Rectal smooth muscle tissue (tissue), 1 donor: ENCODE measurements around the gene DGKG.

Experiments used
- H3K27ac ChIP-seq: one replicate; pipeline ENCODE4 v1.7.0; 2013; ENCODE audit warnings: low read depth, low read length, inconsistent platforms
- H3K27me3 ChIP-seq: one replicate; pipeline ENCODE4 v1.7.0; 2013; ENCODE audit warnings: low read length; ENCODE audit not compliant: control insufficient read depth, insufficient read depth
- H3K36me3 ChIP-seq: one replicate; pipeline ENCODE4 v1.7.0; 2013; ENCODE audit warnings: low read length; ENCODE audit not compliant: control insufficient read depth, insufficient read depth
- H3K4me1 ChIP-seq: one replicate; pipeline ENCODE4 v1.7.0; 2013; ENCODE audit warnings: low read length; ENCODE audit not compliant: control insufficient read depth, insufficient read depth
- H3K4me3 ChIP-seq: one replicate; pipeline ENCODE4 v1.7.0; 2013; ENCODE audit warnings: low read length
- H3K9ac ChIP-seq: one replicate; pipeline ENCODE4 v1.7.0; 2013; ENCODE audit warnings: low read length

Gene DGKG

DNA sequence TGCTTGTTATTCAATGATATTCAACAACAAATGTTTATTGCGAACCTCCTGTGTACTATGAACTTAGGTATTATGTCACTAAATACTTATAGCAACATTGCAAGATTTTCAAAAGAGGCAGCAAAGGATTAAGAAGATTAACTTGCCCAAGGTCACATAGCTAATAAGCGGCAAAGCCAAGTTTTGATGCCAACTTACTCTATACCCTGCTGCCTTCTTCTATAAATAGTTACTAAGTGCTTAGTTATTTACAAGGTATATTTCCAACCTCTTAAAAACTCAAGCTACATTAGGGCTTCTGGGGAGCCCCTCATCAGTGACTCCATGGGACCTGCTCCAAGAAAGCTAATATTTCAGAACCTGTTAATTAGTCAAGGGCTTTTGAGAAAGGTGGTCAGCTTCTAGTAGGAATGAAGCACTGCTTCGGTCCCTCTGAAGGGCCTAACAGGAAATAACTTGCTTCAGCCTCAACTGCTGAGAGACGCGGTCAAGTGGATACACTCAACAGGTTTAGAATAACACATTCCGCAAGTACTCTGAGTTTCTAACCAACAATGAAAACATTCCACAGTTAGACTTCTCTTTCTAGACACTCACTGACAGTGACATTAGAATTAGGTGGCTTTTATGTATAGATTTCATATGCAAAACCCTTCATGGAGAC, 125.5 kb downstream of the DGKG start:
- Histone ChIP-seq H3K4me3 (no peak overlapping the region), H3K36me3 (no peaks in the 10 kb centered on the region), H3K4me1 (no peaks in the 10 kb centered on the region), H3K27me3 (peaks cover 2% of the 10 kb centered on the region), H3K27ac (no peak overlapping the region), H3K9ac (no peak overlapping the region)

DNA sequence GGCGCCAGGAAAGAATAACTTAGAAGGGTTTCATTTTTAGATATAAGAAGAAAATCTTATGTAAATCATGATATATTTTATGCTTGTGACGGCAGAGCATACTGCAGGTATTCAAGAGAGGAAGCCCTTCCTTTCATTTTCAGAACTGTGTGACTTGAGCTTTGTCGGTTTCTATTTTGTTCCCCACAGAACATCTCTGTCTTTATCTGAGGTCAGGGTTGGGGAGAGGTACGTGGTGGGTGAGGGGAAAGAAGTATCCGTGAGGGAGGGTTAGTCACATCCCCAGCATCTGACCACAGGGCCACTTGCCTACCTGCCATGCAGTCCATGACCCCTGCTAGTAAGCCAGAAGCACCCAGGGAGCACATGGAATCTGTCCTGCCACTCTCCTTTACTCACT, 126.5 kb downstream of the DGKG start:
- Histone ChIP-seq H3K36me3 (no peaks in the 10 kb centered on the region), H3K4me3 (no peak overlapping the region), H3K27ac (no peak overlapping the region), H3K4me1 (no peaks in the 10 kb centered on the region), H3K9ac (no peak overlapping the region), H3K27me3 (peaks cover 2% of the 10 kb centered on the region)

DNA sequence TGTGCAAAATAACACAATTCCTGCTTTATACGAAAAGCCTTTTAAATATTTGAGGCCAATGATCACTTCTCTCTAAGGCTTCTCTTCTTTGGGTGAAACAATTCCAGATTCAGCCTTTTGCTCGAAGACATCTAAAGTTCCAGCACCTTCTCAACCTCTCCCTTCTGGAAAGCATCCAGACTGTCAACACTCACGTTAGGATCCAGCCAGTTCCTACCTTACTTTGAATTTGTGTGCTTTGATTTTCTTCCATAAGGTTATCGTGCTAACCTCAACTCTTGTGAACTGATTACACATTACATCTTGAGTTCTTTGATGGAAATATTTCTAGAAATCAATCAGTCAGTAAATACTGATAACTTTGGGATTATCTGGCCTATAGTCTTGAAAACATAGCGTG, 127.9 kb downstream of the DGKG start:
- Histone ChIP-seq H3K4me3 (no peak overlapping the region), H3K9ac (no peak overlapping the region), H3K4me1 (no peaks in the 10 kb centered on the region), H3K27me3 (peaks cover 2% of the 10 kb centered on the region), H3K27ac (no peak overlapping the region), H3K36me3 (no peaks in the 10 kb centered on the region)

DNA sequence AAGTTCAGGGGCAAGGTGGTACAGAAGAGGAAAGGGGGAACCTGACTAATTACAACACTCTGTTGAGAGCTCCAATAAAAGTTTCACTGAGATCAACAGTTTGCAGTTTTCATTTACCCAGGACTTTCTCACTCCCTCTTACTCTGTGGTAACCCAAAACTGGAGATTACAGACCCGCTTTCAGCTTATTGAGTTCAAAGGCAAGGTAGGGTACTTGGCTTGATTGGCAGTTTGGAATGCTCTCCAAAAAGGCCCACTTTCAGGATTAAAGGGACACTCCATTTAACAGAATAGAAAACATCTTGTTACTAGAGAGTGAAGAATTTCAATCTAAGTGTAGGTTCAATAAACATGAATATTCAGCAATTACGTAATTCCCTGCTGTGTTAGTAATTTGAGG, 135.6 kb downstream of the DGKG start:
- H3K27me3 ChIP-seq: no peaks in the 10 kb centered on the region
- H3K4me1 ChIP-seq: no peaks in the 10 kb centered on the region
- H3K4me3 ChIP-seq: no peak overlapping the region
- no peak overlapping the region for H3K9ac ChIP-seq
- H3K27ac ChIP-seq: no peak overlapping the region
- no peaks in the 10 kb centered on the region for H3K36me3 ChIP-seq

DNA sequence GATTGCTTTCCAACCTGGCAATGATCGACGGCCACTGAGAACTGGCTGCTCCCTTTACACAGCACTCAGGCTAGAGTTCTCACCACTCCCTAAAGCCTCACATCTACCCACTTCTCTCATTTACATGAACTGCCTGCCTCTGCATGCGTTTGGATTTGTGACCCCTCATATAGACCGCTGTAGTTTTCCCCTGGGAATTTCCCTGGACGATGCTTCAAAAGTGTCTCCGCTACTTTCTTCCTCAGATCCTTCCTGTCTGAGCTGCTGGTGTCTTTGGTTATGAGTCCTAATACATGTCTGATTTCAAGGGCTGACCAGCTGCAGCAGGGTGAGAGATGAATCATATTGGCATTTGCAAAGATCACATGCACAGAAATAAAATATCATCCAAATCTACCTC, 136.4 kb downstream of the DGKG start:
- Histone ChIP-seq H3K27me3 (no peaks in the 10 kb centered on the region), H3K9ac (no peak overlapping the region), H3K4me3 (no peak overlapping the region), H3K4me1 (no peaks in the 10 kb centered on the region), H3K36me3 (no peaks in the 10 kb centered on the region), H3K27ac (no peak overlapping the region)

DNA sequence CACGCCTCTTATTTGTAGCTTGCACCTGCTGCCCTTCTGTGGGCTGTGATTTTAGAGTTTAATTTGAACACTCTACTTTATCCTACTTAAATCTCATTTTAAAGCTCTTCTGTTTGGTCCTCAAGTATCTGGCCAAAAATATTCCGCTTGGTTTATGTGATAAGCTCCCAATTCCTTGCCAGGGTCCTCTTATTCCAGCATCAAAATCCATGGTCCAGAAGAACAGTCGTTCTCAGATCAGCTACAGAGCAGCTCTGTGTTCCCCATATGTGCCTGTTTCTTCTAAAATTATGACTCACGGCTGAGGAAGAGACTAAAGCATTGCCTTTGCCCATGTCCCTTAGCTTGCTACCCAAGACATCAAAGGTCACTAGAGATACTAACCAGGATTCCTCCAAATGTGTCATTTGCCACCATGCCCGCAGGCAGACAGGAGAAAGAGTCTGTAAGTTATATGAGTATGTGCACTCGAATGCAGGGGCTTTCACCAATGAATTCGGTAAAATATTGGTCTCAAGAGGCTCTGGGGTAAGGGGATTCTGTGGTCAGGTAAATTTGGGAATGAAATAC, 137.9 kb downstream of the DGKG start:
- Histone ChIP-seq H3K27me3 (no peaks in the 10 kb centered on the region), H3K27ac (no peak overlapping the region)

DNA sequence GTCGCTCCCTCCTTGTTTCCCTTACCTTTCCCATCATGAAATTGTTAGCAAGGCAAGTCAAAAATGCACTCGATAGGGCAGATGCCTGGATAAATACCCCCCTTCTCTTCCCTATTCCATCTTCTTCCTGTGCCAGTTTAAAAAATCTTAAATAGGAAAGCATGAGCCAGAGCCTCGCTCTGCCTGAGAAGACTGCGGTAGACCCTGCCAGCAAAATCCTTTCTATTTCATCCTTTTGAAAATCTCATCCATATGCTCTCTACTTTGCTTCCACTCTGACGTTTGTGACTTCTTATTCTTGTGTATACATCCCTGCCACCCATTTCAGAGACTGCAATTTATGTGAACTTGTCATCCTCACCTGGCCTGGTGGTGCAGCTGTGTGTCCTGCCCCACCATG, 138.6 kb downstream of the DGKG start:
- Histone ChIP-seq H3K4me3 (no peak overlapping the region), H3K36me3 (no peaks in the 10 kb centered on the region), H3K9ac (no peak overlapping the region), H3K27ac (no peak overlapping the region), H3K4me1 (no peaks in the 10 kb centered on the region), H3K27me3 (no peaks in the 10 kb centered on the region)

More for the DNA sequence above, 137.9 kb downstream of the DGKG start:
- no peaks in the 10 kb centered on the region for H3K36me3 ChIP-seq
- H3K9ac ChIP-seq: no peak overlapping the region
- no peak overlapping the region for H3K4me3 ChIP-seq
- no peaks in the 10 kb centered on the region for H3K4me1 ChIP-seq

DNA sequence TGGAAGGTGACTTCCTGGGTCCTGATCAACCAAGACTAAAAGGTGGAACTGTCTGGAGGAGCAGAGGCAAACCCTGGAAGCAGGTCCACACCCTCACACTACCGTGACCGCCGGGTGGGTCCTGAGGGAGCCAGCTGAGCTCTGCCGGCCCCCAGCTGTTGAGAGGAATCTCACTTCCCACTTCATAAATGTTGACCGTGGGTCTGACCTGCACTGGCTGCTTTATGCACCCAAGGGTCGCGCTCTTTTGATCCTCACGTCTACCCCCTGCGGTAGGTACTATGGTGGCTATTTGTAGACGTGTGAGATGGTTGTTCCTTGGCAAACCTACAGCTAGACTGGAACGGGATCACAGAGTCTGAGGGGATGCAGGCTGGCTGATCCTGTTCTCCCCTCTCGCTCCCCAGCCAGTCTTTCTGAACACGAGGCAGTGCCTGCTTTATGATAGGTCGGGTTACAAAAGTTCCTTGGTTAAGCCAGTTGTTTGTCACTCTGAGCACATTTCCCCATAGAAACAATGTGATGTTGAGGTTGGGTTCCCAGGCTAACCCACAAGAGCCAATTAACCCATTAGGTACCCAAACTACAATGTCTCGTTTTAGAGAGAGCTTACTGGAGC, 140.2 kb downstream of the DGKG start:
- H3K4me1 ChIP-seq: no peaks in the 10 kb centered on the region
- H3K27ac ChIP-seq: no peak overlapping the region

DNA sequence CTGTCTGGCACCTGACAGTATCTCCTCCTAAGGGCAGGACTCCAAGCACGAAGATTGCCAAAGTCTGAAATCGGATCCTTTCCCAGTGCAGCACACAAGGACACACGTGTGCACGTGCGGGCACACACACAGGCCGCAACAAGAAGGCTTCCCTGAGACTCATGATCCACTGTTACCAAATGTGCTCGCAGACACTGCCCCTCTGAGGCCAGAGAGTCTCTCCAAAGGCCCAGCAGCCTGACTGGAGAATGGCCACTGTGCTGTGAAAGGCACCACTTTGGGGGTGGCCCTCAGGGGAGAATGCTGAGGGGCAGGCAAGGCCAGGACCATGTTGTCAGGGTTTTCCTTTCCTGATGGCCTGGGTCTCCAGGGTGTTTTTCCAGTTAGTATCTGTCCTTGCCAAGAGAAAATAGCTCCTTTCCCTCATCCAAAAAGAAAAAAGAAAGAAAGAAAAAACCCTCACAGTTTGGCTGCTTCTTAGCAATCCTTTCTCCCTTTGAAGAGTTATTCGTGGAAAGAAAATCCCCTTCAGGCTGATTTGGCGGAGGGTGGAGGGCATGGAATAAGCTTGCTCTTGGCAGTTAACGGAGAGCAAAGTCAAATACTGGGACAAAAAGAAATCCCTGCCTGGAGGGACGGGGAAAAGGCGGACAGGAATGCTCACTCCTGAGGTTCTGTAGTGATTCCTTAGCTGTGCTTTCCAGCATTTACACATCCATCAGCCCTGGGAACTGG, 141.0 kb downstream of the DGKG start:
- no peak overlapping the region for H3K9ac ChIP-seq
- H3K27me3 ChIP-seq: no peaks in the 10 kb centered on the region
- H3K36me3 ChIP-seq: no peaks in the 10 kb centered on the region
- no peaks in the 10 kb centered on the region for H3K4me1 ChIP-seq
- H3K27ac ChIP-seq: no peak overlapping the region
- H3K4me3 ChIP-seq: no peak overlapping the region

More for the DNA sequence above, 140.2 kb downstream of the DGKG start:
- Histone ChIP-seq H3K4me3 (no peak overlapping the region), H3K36me3 (no peaks in the 10 kb centered on the region), H3K9ac (no peak overlapping the region), H3K27me3 (no peaks in the 10 kb centered on the region)

DNA sequence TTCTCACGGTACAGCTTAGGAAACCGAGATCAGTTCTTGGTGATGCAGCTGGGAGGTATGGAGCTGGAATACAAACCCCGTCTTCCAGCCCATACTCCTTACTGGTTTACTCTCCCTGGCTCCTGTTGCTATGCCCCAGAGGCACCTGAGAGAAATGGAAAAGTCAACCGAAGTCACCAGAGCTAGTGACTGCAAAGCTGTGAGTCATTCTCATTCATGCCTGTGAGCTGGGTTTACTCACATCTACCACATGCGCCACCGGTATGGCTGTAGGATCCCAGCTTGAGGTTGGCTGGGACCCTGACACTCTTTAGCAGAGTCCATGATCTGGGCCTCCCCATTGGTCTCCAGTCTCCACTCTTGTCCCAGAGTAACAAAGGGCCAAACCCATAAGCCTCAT, 141.7 kb downstream of the DGKG start:
- Histone ChIP-seq H3K9ac (no peak overlapping the region), H3K27ac (no peak overlapping the region), H3K36me3 (no peaks in the 10 kb centered on the region), H3K4me3 (no peak overlapping the region), H3K27me3 (no peaks in the 10 kb centered on the region), H3K4me1 (no peaks in the 10 kb centered on the region)

DNA sequence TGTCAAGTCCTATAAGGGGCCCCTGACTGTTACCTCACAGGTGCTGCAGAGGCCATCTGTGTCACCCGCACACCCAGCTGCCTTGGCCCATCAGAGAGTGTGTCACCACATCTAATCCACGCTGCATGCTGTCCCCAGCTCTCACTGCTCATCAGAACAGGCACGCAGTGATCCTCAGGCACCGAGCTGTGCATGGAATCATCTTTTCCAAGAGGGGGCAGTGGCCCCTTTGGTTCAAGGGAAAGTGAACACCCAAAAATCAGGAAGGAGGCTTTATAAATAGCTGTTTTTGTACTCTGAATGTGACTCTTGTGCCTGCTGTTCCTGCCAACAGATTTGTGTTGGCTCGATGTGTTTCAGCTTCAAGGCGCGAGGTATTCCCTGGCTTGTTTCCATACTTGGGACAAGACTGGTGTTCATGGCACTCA, 142.8 kb downstream of the DGKG start:
- H3K36me3 ChIP-seq: no peaks in the 10 kb centered on the region
- H3K4me3 ChIP-seq: no peak overlapping the region
- H3K27ac ChIP-seq: no peak overlapping the region
- H3K27me3 ChIP-seq: no peaks in the 10 kb centered on the region
- H3K4me1 ChIP-seq: no peaks in the 10 kb centered on the region
- no peak overlapping the region for H3K9ac ChIP-seq

DNA sequence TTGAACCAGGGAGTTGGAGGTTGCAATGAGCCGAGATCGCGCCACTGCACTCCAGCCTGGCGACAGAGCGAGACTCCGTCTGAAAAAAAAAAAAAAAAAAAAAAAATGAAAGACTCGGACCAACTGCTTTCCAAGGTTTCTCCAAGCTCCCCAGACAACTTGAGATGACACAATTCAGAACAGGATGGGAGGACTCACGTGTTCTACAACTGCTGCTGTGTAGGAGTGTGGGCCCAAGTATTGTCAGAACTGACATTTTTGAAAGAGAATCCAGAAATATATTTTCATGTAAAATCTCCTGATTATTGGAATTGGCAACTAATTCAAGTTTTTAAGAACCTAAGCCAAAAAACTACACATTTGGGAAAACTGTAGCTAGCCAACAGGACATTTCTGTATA, 143.6 kb downstream of the DGKG start:
- no peaks in the 10 kb centered on the region for H3K27me3 ChIP-seq
- H3K4me3 ChIP-seq: no peak overlapping the region
- H3K9ac ChIP-seq: no peak overlapping the region
- no peaks in the 10 kb centered on the region for H3K36me3 ChIP-seq
- H3K4me1 ChIP-seq: no peaks in the 10 kb centered on the region
- H3K27ac ChIP-seq: no peak overlapping the region
